T follicular helper cell (primary cell): Measurements from ENCODE around the gene DPP6.
"Not testable (repeated sequence)": the region's sequence is repeated elsewhere in the genome, so short reads cannot be mapped to it uniquely, and the experiment has no call there.

Experiments
- DNase-seq: peaks from one replicate; pipeline ENCODE4 v3.0.0-alpha.2; 2020; ENCODE audit warnings: low read depth

Gene DPP6

GRCh38 chr7:154072395-154073181, 20.4 kb downstream of the DPP6 start:
- not testable (repeated sequence) for DNase-seq

GRCh38 chr7:154078523-154078922, 26.3 kb downstream of the DPP6 start:
- DNase-seq, result not testable (repeated sequence)

DNA sequence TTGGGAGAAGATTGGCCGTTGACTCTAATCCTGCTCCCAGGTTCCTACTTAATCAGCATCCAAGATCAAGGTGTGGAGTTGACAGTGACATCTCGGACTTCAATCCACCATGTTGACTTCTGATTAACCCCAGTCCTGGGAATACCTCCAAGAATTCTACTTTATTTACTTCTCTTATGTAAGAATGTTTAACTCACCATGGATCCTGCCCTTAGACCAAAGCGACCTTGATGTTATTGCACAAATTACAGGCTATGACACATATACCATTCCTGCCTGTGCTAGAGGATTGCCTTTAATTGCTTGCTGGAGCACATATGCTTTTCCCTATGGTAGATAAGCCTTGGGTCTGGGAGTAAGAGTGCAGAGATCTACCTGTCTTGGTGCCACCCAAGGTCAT, 28.1 kb downstream of the DPP6 start:
- DNase-seq, result not testable (repeated sequence)

GRCh38 chr7:154087037-154087725, 35.0 kb downstream of the DPP6 start:
- not testable (repeated sequence) for DNase-seq

- DNase-seq, result not testable (repeated sequence)
Measured at GRCh38 chr7:154092093-154092492, 39.9 kb downstream of the DPP6 start.

DNA sequence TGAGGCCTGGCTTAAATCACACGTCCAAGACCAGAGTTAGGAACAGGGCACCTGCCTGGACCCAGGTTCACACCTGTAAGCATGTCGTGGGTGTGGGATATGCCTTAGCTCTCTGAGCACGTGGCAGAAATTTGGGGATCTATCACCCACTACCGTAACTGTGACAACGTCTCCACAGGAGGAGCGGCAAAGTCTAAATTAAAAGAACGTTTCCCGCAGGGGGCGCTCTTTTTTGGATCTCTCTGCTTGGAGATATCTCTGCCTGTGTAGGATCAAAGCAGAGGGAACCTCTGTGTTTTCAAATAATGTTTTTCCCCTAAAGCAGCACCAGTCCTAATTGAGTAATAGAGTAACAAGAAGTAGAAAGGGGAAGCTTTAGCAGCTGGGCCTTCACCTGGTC, 43.0 kb downstream of the DPP6 start:
- not testable (repeated sequence) for DNase-seq

- DNase-seq, result not testable (repeated sequence)
Measured at GRCh38 chr7:154105063-154105462, 52.9 kb downstream of the DPP6 start.

DNA sequence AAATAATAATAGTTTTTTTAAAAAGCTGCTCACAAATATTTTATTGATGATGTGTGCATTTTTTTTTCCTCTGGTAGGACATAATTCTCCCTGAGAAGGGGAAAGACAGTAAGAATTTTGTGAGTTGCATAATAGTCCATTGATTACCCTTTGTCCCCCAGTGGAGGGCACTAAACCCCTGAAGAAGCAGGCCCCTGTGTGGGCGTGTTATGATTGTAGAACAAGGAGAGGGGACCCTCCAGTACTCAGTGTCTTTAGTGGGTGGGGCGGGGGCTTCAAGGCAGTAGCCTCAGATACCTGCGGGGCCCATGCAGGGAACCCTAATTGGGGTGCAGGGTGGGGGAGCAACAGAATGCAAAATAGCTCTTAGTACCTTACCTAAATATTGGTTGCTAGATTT, 57.4 kb downstream of the DPP6 start:
- not testable (repeated sequence) for DNase-seq

- DNase-seq, result not testable (repeated sequence)
Measured at GRCh38 chr7:154113732-154114351, 61.6 kb downstream of the DPP6 start.

- not testable (repeated sequence) for DNase-seq
Measured at GRCh38 chr7:154117411-154118390, 65.5 kb downstream of the DPP6 start.

- DNase-seq, result not testable (repeated sequence)
Measured at GRCh38 chr7:154120825-154121224, 68.6 kb downstream of the DPP6 start.

DNA sequence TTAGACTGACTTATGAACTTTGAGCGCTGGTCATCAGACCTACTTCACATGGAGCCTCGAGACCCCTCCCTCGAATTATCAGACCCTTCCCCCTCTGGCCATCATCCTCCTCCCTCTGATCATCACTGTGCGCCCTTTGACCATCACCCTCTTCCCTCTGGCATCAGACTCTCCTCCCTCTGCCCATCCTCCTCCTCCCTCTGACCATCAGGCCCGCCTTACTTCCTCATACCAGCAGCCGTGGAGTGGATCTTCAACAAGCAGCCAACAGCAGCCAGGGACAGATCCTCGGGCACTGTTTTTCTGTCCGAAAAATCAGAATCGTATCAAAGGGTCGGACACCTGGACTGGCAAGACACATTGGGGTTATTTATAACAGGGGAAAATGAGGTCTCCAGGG, 70.5 kb downstream of the DPP6 start:
- not testable (repeated sequence) for DNase-seq

DNA sequence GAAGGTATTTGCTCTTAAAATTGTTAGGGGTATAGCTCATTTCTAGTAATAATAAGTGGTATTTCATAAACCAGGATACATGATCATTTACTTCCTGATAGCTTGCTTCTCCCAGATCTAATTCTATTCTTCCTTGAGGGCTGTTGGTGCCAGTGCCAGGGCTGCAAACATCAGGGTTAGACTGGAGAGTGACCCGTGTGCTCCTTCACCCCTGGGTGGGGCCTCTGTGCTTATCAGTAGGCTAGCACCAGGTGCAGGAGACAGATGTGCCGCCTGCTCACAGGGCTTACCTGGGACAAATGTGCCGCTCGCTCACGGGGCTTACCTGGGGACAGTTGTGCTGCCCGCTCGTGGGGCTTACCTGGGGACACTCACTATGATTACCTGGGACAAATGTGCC, 71.2 kb downstream of the DPP6 start:
- not testable (repeated sequence) for DNase-seq

GRCh38 chr7:154129142-154129541, 76.9 kb downstream of the DPP6 start:
- DNase-seq, result not testable (repeated sequence)

DNA sequence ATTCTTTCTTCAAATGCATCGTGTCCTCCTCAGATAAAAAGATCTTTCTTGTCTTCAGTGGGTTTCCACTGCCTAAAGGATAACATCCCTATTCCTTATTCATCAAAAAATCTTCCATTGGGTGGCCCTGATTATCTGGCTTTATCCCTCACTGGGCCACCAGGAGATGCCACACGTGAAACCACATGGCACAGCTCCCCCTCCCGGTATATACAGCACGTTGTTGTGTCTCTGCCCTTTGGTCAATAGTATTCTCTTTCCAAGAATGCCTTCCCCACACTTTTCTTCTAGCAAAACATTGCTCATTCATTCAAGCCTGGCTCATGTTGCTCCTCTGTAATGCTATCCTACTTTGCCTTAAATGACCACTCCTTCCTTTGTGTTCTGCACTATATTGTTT, 80.4 kb downstream of the DPP6 start:
- DNase-seq, result not testable (repeated sequence)

GRCh38 chr7:154133703-154134277, 81.6 kb downstream of the DPP6 start:
- not testable (repeated sequence) for DNase-seq

DNA sequence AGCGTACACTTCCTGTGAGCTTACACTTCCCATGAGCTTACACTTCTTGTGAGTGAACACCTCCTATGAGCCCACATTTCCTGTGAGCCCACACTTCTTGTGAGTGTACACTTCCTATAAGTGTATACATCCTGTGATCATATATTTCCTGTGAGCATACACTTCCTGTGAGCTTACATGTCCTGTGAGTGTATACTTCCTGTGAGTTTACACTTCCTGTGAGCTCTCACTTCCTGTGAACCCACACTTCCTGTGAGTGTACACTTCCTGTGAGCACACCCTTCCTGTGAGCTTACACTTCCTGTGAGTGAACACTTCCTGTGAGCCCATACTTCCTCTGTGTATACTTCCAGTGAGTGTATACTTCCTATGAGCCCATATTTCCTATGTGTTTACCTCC, 82.5 kb downstream of the DPP6 start:
- not testable (repeated sequence) for DNase-seq

- not testable (repeated sequence) for DNase-seq
Measured at GRCh38 chr7:154135646-154136045, 83.4 kb downstream of the DPP6 start.

DNA sequence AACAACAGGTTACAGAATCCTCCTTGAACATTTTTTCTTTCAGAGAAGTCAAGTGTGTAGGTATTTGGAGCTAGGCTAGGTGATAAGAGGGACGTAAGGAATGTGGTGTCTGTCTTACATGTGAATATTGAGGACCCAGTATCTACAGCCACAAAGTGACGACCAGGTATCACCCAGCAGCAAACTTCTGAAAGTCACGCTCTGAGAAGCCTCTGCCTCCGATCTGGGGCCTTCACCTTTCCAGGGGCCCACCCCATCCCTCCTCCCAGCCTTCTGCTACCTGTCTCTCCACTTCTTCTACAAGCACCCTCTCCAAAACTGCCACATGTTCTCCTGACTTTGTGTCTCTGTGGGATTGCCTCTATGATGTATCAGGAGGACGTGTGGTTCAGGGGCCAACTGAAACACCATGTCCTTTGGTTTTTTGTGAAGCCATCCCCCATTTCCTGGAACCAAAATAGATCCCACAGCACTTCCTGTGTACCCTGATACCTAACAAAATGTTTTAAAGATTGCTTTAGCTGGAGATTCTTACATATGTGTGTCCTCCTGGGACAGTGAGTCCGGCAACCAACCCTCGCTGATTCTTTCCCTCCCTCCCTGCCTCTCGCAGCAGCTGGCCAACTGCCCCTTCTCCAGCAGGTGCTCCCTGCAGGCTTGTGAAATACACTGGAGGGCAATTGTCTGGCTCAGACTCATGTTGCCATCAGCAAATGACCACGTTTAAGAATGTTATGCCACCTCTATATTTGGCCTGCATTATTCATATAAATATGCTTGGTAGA, 93.9 kb downstream of the DPP6 start:
- DNase-seq, result not testable (repeated sequence)

DNA sequence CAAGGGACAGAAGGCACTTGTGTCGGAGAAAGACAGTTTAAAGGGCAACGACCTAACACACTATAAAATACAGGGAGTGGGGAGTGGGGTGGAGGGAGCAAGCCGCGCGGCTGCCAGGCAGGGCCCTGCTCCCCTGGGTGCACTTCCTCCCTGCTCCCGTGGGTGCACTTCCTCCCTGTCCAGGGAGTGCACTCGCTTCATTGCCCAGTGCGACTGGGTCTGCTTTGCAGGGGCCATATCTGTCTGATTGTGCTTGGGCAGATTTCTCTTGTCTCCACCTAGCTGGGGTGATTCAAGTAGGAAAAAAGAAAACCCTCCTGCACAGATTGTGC, 94.5 kb downstream of the DPP6 start:
- not testable (repeated sequence) for DNase-seq
